Frontal cortex (tissue), 4 donors: ENCODE results near the gene SLC23A3. TPM values are rescaled to one million over a fixed set of nuclear protein-coding genes. Genes with fewer than 3 reads are reported as not detected.

Experiments
- DNase-seq, 2 donors: peaks; one replicate each; pipeline ENCODE4 v3.0.0; 2012; ENCODE audit warnings: low spot score in 2 of 2
- FAIRE-seq: peaks from 2 replicates; lab custom pipeline; 2012; peaks lifted over from hg19 to GRCh38; lab: Jason Lieb, UNC
- total RNA-seq: library from RNA; depleted of rRNA; stranded (reverse); fragments of >200 nt; gene quantifications from one replicate; pipeline ENCODE4 v1.2.3, GENCODE V29; 2014
- donor health status: control.
- donor health status: control.
- donor health status: control.

Gene SLC23A3
- total RNA-seq, 1 donor from 2014 or later, result under 0.01 TPM

- no peak for DNase-seq
Observed at GRCh38 chr2:219120082-219120481, 49.7 kb downstream of the SLC23A3 start.

GRCh38 chr2:219119422-219120043, 50.3 kb downstream of the SLC23A3 start:
- no peak for FAIRE-seq
- DNase-seq, result peak in 1 of 2 donors; percentile 49

More at GRCh38 chr2:219120082-219120481, 49.7 kb downstream of the SLC23A3 start:
- FAIRE-seq, result no peak

GRCh38 chr2:219118504-219118903, 51.3 kb downstream of the SLC23A3 start:
- FAIRE-seq (no peak), DNase-seq (no peak)

- FAIRE-seq, result no peak
- no peak for DNase-seq
Observed at GRCh38 chr2:219116776-219117646, 52.8 kb downstream of the SLC23A3 start.

- FAIRE-seq, result no peak
- DNase-seq, result no peak
Observed at GRCh38 chr2:219112651-219113338, 57.0 kb downstream of the SLC23A3 start.

GRCh38 chr2:219112062-219112406, 57.8 kb downstream of the SLC23A3 start:
- DNase-seq, result no peak
- FAIRE-seq, result no peak

Other genes starting within 250 kb of the SLC23A3 start
- gene CDK5R2, start 210.4 kb downstream of the SLC23A3 start, total RNA-seq, result 5.3 TPM
- not detected for gene FEV, start 184.8 kb downstream of the SLC23A3 start, total RNA-seq
- gene CRYBA2, start 176.6 kb downstream of the SLC23A3 start, total RNA-seq, result not detected
- 0.82 TPM for gene CFAP65, start 128.5 kb downstream of the SLC23A3 start, total RNA-seq
- gene IHH, start 109.1 kb downstream of the SLC23A3 start, total RNA-seq, result 0.41 TPM
- gene NHEJ1, start 9.2 kb downstream of the SLC23A3 start, total RNA-seq, result 8.6 TPM
- 32.2 TPM for gene CNPPD1, start 6.9 kb upstream of the SLC23A3 start, total RNA-seq
- 73.4 TPM for gene RETREG2, start 8.2 kb upstream of the SLC23A3 start, total RNA-seq
- gene ZFAND2B, start 36.8 kb upstream of the SLC23A3 start, total RNA-seq, result 10.2 TPM
- 28.1 TPM for gene ABCB6, start 48.9 kb upstream of the SLC23A3 start, total RNA-seq
- 19.6 TPM for gene ATG9A, start 59.6 kb upstream of the SLC23A3 start, total RNA-seq
- gene ANKZF1, start 59.8 kb upstream of the SLC23A3 start, total RNA-seq, result 34.2 TPM
- 4.9 TPM for gene GLB1L, start 75.4 kb upstream of the SLC23A3 start, total RNA-seq
- gene STK16, start 75.5 kb upstream of the SLC23A3 start, total RNA-seq, result 12.2 TPM
- not detected for gene TUBA4B, start 83.2 kb upstream of the SLC23A3 start, total RNA-seq
- gene TUBA4A, start 83.9 kb upstream of the SLC23A3 start, total RNA-seq, result 2.0 TPM
- gene DNAJB2, start 109.3 kb upstream of the SLC23A3 start, total RNA-seq, result 46.1 TPM
- 24.5 TPM for gene PTPRN, start 139.4 kb upstream of the SLC23A3 start, total RNA-seq
- 0.82 TPM for gene RESP18, start 162.7 kb upstream of the SLC23A3 start, total RNA-seq
- 13.9 TPM for gene DNPEP, start 217.9 kb upstream of the SLC23A3 start, total RNA-seq
- gene DES, start 248.3 kb upstream of the SLC23A3 start, total RNA-seq, result 0.41 TPM